Activated CD4-positive, CD25-positive, alpha-beta regulatory T cell treated with anti-CD3 and anti-CD28 coated beads, Interleukin-2, amount 50 U/mL, for 24 hours (primary cell): ENCODE results near the gene FRAS1.
"Not testable (repeated sequence)": the region's sequence is repeated elsewhere in the genome, so short reads cannot be mapped to it uniquely, and the experiment has no call there.

Experiments
- ATAC-seq, 2 donors: fragments of 150-1000 bp; cut with Tn5 transposase; one replicate each; pipeline ENCODE4 v1.10.0; 2021; ENCODE audit warnings: mild to moderate bottlenecking in 1 of 2, moderate library complexity in 1 of 2

FRAS1 gene

GRCh38 chr4:78120144-78120880, 63.2 kb downstream of the FRAS1 start:
- ATAC-seq, result no peak

GRCh38 chr4:78121338-78121904, 64.3 kb downstream of the FRAS1 start:
- no peak for ATAC-seq

GRCh38 chr4:78125834-78126331, 68.8 kb downstream of the FRAS1 start:
- ATAC-seq, result not testable (repeated sequence)

- no peak for ATAC-seq
Measured at GRCh38 chr4:78129383-78130108, 72.4 kb downstream of the FRAS1 start.

- no peak for ATAC-seq
Measured at GRCh38 chr4:78131403-78131802, 74.3 kb downstream of the FRAS1 start.

GRCh38 chr4:78136109-78137081, 79.3 kb downstream of the FRAS1 start:
- no peak for ATAC-seq

- ATAC-seq, result no peak
Measured at GRCh38 chr4:78137532-78137931, 80.4 kb downstream of the FRAS1 start.

GRCh38 chr4:78138252-78138651, 81.1 kb downstream of the FRAS1 start:
- no peak for ATAC-seq

GRCh38 chr4:78143634-78144033, 86.5 kb downstream of the FRAS1 start:
- no peak for ATAC-seq

- no peak for ATAC-seq
Measured at GRCh38 chr4:78145008-78145407, 87.9 kb downstream of the FRAS1 start.

- no peak for ATAC-seq
Measured at GRCh38 chr4:78145622-78146021, 88.5 kb downstream of the FRAS1 start.

- ATAC-seq, result no peak
Measured at GRCh38 chr4:78149751-78150542, 92.8 kb downstream of the FRAS1 start.

- ATAC-seq, result no peak
Measured at GRCh38 chr4:78150543-78150864, 93.4 kb downstream of the FRAS1 start.

GRCh38 chr4:78152795-78153194, 95.7 kb downstream of the FRAS1 start:
- ATAC-seq, result no peak

- ATAC-seq, result no peak
Measured at GRCh38 chr4:78154972-78155590, 98.0 kb downstream of the FRAS1 start.

GRCh38 chr4:78155616-78156105, 98.5 kb downstream of the FRAS1 start:
- no peak for ATAC-seq

GRCh38 chr4:78156520-78156919, 99.4 kb downstream of the FRAS1 start:
- ATAC-seq, result no peak

GRCh38 chr4:78162342-78162741, 105.2 kb downstream of the FRAS1 start:
- ATAC-seq, result no peak

- no peak for ATAC-seq
Measured at GRCh38 chr4:78162821-78163220, 105.7 kb downstream of the FRAS1 start.

- no peak for ATAC-seq
Measured at GRCh38 chr4:78165758-78166157, 108.6 kb downstream of the FRAS1 start.

- ATAC-seq, result no peak
Measured at GRCh38 chr4:78166622-78167021, 109.5 kb downstream of the FRAS1 start.
